A673 (cell line): ENCODE results near the gene LARGE1. TPM values are rescaled to one million over a fixed set of nuclear protein-coding genes. Genes with fewer than 3 reads are reported as not detected.

ENCODE experiments used
- BruUV-seq: library from RNA; stranded (reverse); fragments of 400-500 nt; replicated peaks from 2 replicates; lab custom pipeline; 2021; lab: Mats Ljungman, UMichigan
- CTCF ChIA-PET: fragments of 300-600 bp; sonication (Branson Sonifier 250); formaldehyde crosslinking; loops from one replicate; lab custom pipeline; 2022; ENCODE audit warnings: antibody characterized with exemption; lab: Charles Lee
- POLR2A ChIA-PET: fragments of 300-600 bp; sonication (Branson Sonifier 250); formaldehyde crosslinking; loops from one replicate; lab custom pipeline; 2022; ENCODE audit warnings: antibody characterized with exemption; ENCODE audit not compliant: low non-redundant PET; lab: Charles Lee
- DNase-seq: peaks from one replicate; pipeline ENCODE4 v3.0.0-alpha.2; 2015; ENCODE audit warnings: low spot score
- H3K27ac ChIP-seq: fragments of 200-600 bp; sonication (generic); 2 replicates; pipeline ENCODE4 v1.5.1; 2016; ENCODE audit warnings: mixed run types, low read depth, mild to moderate bottlenecking, mixed read lengths, antibody characterized with exemption, low read length; ENCODE audit not compliant: poor library complexity, severe bottlenecking
- H3K27me3 ChIP-seq: fragments of 200-600 bp; sonication (generic); replicated peaks from 2 replicates; pipeline ENCODE4 v1.6.1; 2017; ENCODE audit warnings: mixed run types, low read depth, mild to moderate bottlenecking, mixed read lengths, antibody characterized with exemption, low read length; ENCODE audit not compliant: insufficient read depth, poor library complexity
- H3K36me3 ChIP-seq: fragments of 200-600 bp; sonication (generic); 2 replicates; pipeline ENCODE4 v1.6.1; 2016; ENCODE audit warnings: mixed run types, mild to moderate bottlenecking, mixed read lengths, antibody characterized with exemption, low read length; ENCODE audit not compliant: insufficient read depth, poor library complexity, severe bottlenecking
- H3K4me1 ChIP-seq: fragments of 200-600 bp; sonication (generic); 2 replicates; pipeline ENCODE4 v1.6.1; 2017; ENCODE audit warnings: mixed run types, mild to moderate bottlenecking, mixed read lengths, antibody characterized with exemption, low read length; ENCODE audit not compliant: insufficient read depth, poor library complexity, severe bottlenecking
- H3K4me3 ChIP-seq: fragments of 200-600 bp; sonication (generic); 2 replicates; pipeline ENCODE4 v1.5.1; 2016; ENCODE audit warnings: low read depth, mixed run types, mild to moderate bottlenecking, mixed read lengths, low read length; ENCODE audit not compliant: poor library complexity, severe bottlenecking
- H3K9me3 ChIP-seq: fragments of 200-600 bp; sonication (generic); 2 replicates; pipeline ENCODE4 v1.6.1; 2016; ENCODE audit warnings: mixed run types, low read depth, mild to moderate bottlenecking, mixed read lengths, antibody characterized with exemption, low read length; ENCODE audit not compliant: poor library complexity, severe bottlenecking
- EZH2 ChIP-seq: fragments of 200-600 bp; sonication (generic); IDR thresholded peaks from 2 replicates; pipeline ENCODE4 v1.6.1; 2017; ENCODE audit warnings: borderline replicate concordance, low read depth, mild to moderate bottlenecking, mixed read lengths, antibody characterized with exemption, low read length; ENCODE audit not compliant: poor library complexity, severe bottlenecking
- intact Hi-C: fragments of 100-400 bp; cut with micrococcal nuclease; formaldehyde crosslinking; loops from one replicate; pipeline ENCODE4 v1.10.0; 2022; ENCODE audit not compliant: unreplicated experiment
- total RNA-seq: library from RNA; stranded (reverse); gene quantifications from 2 replicates; pipeline ENCODE4 v1.2.3, GENCODE V29; 2021
- TF ChIP-seq, protein P1 (sequence below): fragments of 300-800, 200-600 bp; sonication (generic); conservative IDR thresholded peaks from 2 replicates; pipeline ENCODE4 v1.5.1; 2017; ENCODE audit warnings: low read depth, mild to moderate bottlenecking, antibody characterized with exemption, low read length, moderate library complexity, mixed read lengths

LARGE1 gene
- total RNA-seq, 1 experiment from 2014 or later, result not detected

DNA sequence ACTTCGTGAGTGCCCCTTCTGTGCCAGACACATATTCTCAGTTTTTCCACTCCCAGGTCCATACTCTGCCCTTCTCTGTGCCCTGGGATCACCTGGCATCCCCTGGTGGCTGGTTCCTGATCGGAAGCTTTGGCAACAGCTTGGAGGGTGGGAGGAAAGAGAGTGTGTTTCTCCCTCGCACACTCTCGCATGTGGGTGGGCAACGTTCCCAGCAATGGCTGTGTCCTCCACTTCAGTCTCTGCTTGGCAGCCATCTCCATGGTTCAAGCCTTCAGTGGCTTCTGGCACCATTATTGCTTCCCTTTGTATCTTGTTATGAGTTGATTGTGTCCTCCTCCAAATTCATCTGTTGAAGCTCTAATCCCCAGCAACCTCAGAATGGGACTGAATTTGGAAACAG is 519.4 kb downstream of the LARGE1 start:
- no peak overlapping the region for H3K4me3 ChIP-seq
- CTCF ChIA-PET, result no interaction called here
- H3K27me3 ChIP-seq, result no peaks in the 10 kb centered on the region
- no peak for DNase-seq
- H3K9me3 ChIP-seq, result peaks cover 17% of the 10 kb centered on the region
- BruUV-seq, result no TSS peak
- POLR2A ChIA-PET, result no interaction called here
- no peaks in the 10 kb centered on the region for H3K36me3 ChIP-seq
- no peak overlapping the region for H3K27ac ChIP-seq
- no peaks in the 10 kb centered on the region for H3K4me1 ChIP-seq
- TF ChIP-seq, protein P1, sequence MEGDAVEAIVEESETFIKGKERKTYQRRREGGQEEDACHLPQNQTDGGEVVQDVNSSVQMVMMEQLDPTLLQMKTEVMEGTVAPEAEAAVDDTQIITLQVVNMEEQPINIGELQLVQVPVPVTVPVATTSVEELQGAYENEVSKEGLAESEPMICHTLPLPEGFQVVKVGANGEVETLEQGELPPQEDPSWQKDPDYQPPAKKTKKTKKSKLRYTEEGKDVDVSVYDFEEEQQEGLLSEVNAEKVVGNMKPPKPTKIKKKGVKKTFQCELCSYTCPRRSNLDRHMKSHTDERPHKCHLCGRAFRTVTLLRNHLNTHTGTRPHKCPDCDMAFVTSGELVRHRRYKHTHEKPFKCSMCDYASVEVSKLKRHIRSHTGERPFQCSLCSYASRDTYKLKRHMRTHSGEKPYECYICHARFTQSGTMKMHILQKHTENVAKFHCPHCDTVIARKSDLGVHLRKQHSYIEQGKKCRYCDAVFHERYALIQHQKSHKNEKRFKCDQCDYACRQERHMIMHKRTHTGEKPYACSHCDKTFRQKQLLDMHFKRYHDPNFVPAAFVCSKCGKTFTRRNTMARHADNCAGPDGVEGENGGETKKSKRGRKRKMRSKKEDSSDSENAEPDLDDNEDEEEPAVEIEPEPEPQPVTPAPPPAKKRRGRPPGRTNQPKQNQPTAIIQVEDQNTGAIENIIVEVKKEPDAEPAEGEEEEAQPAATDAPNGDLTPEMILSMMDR, result no peak
- TF ChIP-seq EZH2, result no peak
- intact Hi-C loops, result no loop called here

DNA sequence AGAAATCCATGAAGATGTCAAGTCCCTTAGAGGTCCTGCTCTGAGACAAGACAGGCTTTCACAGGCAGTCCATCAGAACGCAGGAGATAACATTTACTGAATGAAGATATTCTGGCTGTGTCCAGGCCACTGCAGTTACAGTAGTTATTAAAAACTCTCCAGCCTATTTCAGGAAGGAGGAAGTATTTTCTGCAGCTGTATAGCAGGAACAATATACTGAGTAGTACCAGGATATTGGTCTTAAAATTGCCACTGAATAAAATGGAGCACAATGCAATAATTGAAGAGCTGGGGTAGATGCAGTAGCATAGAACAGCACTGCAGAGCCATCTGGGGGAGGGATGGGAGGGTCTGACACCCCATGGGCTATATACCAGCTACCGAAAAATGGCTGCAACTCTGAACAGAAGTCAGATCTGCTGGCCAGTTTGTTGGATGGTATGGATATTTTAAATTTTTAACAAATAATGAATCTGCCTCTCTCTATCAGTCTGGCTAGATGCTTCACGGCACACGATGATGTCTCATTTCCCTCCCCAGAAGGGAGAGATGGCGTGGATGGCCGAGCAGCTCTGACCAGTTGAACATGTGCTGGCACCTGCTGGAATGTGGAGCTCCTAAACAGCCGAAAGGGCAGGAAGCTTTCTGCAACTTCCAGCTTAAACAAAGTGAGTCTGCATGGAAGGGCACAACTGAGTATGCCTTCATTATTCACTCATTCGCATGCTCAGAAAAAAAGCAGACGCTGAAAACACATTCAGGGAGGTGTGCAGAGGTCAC is 520.0 kb downstream of the LARGE1 start:
- Histone ChIP-seq H3K4me3 (no peak overlapping the region), H3K36me3 (no peaks in the 10 kb centered on the region), H3K27me3 (no peaks in the 10 kb centered on the region), H3K9me3 (peaks cover 22% of the 10 kb centered on the region), H3K27ac (no peak overlapping the region), H3K4me1 (no peaks in the 10 kb centered on the region)
- ChIA-PET POLR2A (no interaction called here), CTCF (no interaction called here)
- DNase-seq, result no peak
- intact Hi-C loops, result no loop called here
- TF ChIP-seq, protein P1, result no peak
- no peak for TF ChIP-seq EZH2
- no TSS peak for BruUV-seq

DNA sequence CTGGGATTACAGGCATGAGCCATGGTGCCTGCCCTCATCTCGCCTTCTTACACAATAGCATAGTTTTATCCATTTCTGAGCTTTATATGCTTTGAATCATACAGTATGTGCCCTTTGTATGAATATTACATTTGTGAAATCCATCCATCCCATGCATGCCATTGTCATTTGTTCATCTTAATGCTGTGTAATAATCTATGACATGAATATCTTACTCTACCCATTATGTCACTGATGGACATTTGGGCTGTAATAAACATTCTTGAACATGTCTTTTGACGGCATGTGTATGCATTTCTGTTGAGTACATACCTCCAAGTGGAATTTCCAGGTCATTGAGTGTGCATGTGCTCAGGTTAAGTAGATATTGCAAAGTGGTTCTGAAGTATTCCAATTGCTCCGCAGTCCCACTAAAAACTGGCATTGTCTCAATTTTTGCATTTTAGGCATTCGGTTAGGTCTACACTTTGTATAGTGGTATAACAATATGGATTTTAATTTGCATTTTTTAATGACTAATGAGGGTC is 522.8 kb downstream of the LARGE1 start:
- Histone ChIP-seq H3K36me3 (no peaks in the 10 kb centered on the region), H3K9me3 (peaks cover 26% of the 10 kb centered on the region), H3K4me1 (no peaks in the 10 kb centered on the region), H3K27ac (no peak overlapping the region), H3K4me3 (no peak overlapping the region), H3K27me3 (no peaks in the 10 kb centered on the region)
- TF ChIP-seq, protein P1, result no peak
- TF ChIP-seq EZH2, result no peak
- intact Hi-C loops, result no loop called here
- BruUV-seq, result no TSS peak
- ChIA-PET POLR2A (no interaction called here), CTCF (no interaction called here)
- no peak for DNase-seq
